GM12801 (cell line): ENCODE measurements around the gene ATP1A1.

Source experiments
- CTCF ChIP-seq: IDR thresholded peaks from one replicate; pipeline ENCODE4 v1.5.1; 2011; ENCODE audit warnings: control low read depth; ENCODE audit not compliant: insufficient read length; ENCODE audit errors: extremely low read depth

The ATP1A1 gene

GRCh38 chr1:116409751-116410191 is 36.7 kb downstream of the ATP1A1 start:
- TF ChIP-seq CTCF, result no peak

- no peak for TF ChIP-seq CTCF
Measured at GRCh38 chr1:116411784-116412479, 38.9 kb downstream of the ATP1A1 start.

GRCh38 chr1:116412480-116412798 is 39.4 kb downstream of the ATP1A1 start:
- no peak for TF ChIP-seq CTCF

- no peak for TF ChIP-seq CTCF
Measured at GRCh38 chr1:116412898-116413297, 39.9 kb downstream of the ATP1A1 start.

- TF ChIP-seq CTCF, result no peak
Measured at GRCh38 chr1:116413414-116413813, 40.4 kb downstream of the ATP1A1 start.

- TF ChIP-seq CTCF, result no peak
Measured at GRCh38 chr1:116414364-116414763, 41.3 kb downstream of the ATP1A1 start.

GRCh38 chr1:116415200-116415698 is 42.2 kb downstream of the ATP1A1 start:
- no peak for TF ChIP-seq CTCF
